WTC11 (cell line): ENCODE results near the gene ADD1. TPM values are rescaled to one million over a fixed set of nuclear protein-coding genes. Genes with fewer than 3 reads are reported as not detected.

Experiments
- ATAC-seq: fragments of 200-7000 bp; cut with Tn5 transposase; 2 replicates; pipeline ENCODE4 v1.10.0; 2021; ENCODE audit warnings: mild to moderate bottlenecking, moderate library complexity
- CTCF ChIA-PET: fragments of 300-600 bp; sonication (Branson Sonifier 250); formaldehyde crosslinking; loops from one replicate; lab custom pipeline; 2021; ENCODE audit warnings: antibody characterized with exemption; lab: Charles Lee
- POLR2A ChIA-PET: fragments of 350-600 bp; sonication (Branson Sonifier 250); formaldehyde crosslinking; loops from one replicate; lab custom pipeline; 2021; ENCODE audit warnings: antibody characterized with exemption; lab: Charles Lee
- DNase-seq: peaks from one replicate; pipeline ENCODE4 v3.0.0; 2021; ENCODE audit warnings: low spot score
- H3K27ac Mint-ChIP-seq: 2 replicates; pipeline ENCODE4 v1.8.0; 2021; ENCODE audit warnings: mixed read lengths
- H3K27me3 Mint-ChIP-seq: 2 replicates; pipeline ENCODE4 v1.8.0; 2021; ENCODE audit warnings: low read depth, mild to moderate bottlenecking, moderate library complexity, mixed read lengths
- H3K36me3 Mint-ChIP-seq: 2 replicates; pipeline ENCODE4 v1.8.0; 2021; ENCODE audit warnings: mixed read lengths
- H3K4me1 Mint-ChIP-seq: 2 replicates; pipeline ENCODE4 v1.8.0; 2022; ENCODE audit warnings: mixed read lengths
- H3K4me3 Mint-ChIP-seq: 2 replicates; pipeline ENCODE4 v1.8.0; 2021; ENCODE audit warnings: mild to moderate bottlenecking, moderate library complexity, mixed read lengths
- H3K9me3 Mint-ChIP-seq: 2 replicates; pipeline ENCODE4 v1.8.0; 2021; ENCODE audit warnings: mixed read lengths
- CBFB ChIP-seq: sonication (generic); formaldehyde crosslinking; IDR thresholded peaks from 2 replicates; pipeline ENCODE4 v1.8.1; 2022; ENCODE audit warnings: mild to moderate bottlenecking, low read depth, missing genetic modification reagents
- ERG ChIP-seq: fragments of 250-450 bp; sonication (Bioruptor Pico); IDR thresholded peaks from 2 replicates; pipeline ENCODE4 v1.8.0; 2021; ENCODE audit warnings: mild to moderate bottlenecking
- GABPB1 ChIP-seq: sonication (generic); formaldehyde crosslinking; IDR thresholded peaks from 2 replicates; pipeline ENCODE4 v1.8.1; 2023; ENCODE audit warnings: mild to moderate bottlenecking, missing genetic modification reagents
- KAT7 ChIP-seq: sonication (generic); formaldehyde crosslinking; IDR thresholded peaks from 2 replicates; pipeline ENCODE4 v1.8.1; 2023; ENCODE audit warnings: missing genetic modification reagents, mild to moderate bottlenecking, borderline replicate concordance
- NFYB ChIP-seq: sonication (generic); formaldehyde crosslinking; conservative IDR thresholded peaks from 2 replicates; pipeline ENCODE4 v1.8.0; 2022; ENCODE audit warnings: low read depth, missing genetic modification reagents
- TEAD1 ChIP-seq: sonication (generic); formaldehyde crosslinking; IDR thresholded peaks from 2 replicates; pipeline ENCODE4 v1.8.0; 2022; ENCODE audit warnings: mild to moderate bottlenecking, missing genetic modification reagents
- TP53 ChIP-seq: sonication (generic); formaldehyde crosslinking; IDR thresholded peaks from 2 replicates; pipeline ENCODE4 v1.8.1; 2023; ENCODE audit warnings: mild to moderate bottlenecking, missing genetic modification reagents
- ZNF121 ChIP-seq: sonication (generic); formaldehyde crosslinking; IDR thresholded peaks from 2 replicates; pipeline ENCODE4 v1.8.0; 2023; ENCODE audit warnings: missing genetic modification reagents
- ZNF317 ChIP-seq: sonication (generic); formaldehyde crosslinking; IDR thresholded peaks from 2 replicates; pipeline ENCODE4 v1.8.1; 2023; ENCODE audit warnings: low read depth, mild to moderate bottlenecking, moderate library complexity, missing genetic modification reagents, borderline replicate concordance
- total RNA-seq: library from RNA; stranded (reverse); gene quantifications from 3 replicates; pipeline ENCODE4 v1.2.3, GENCODE V29; 2021
- TF ChIP-seq, protein P1 (sequence below): sonication (generic); formaldehyde crosslinking; IDR thresholded peaks from 2 replicates; pipeline ENCODE4 v1.8.1; 2023; ENCODE audit warnings: mild to moderate bottlenecking, missing genetic modification reagents, borderline replicate concordance
- TF ChIP-seq, protein P2 (sequence below): sonication (generic); formaldehyde crosslinking; IDR thresholded peaks from 2 replicates; pipeline ENCODE4 v1.8.1; 2022; ENCODE audit warnings: low read depth, missing genetic modification reagents, borderline replicate concordance
- TF ChIP-seq, protein P3 (sequence below): sonication (generic); formaldehyde crosslinking; conservative IDR thresholded peaks from 2 replicates; pipeline ENCODE4 v1.8.1; 2022; ENCODE audit warnings: mild to moderate bottlenecking, missing genetic modification reagents
- TF ChIP-seq, protein P4 (sequence below): sonication (generic); formaldehyde crosslinking; IDR thresholded peaks from 2 replicates; pipeline ENCODE4 v1.8.1; 2022; ENCODE audit warnings: missing genetic modification reagents, borderline replicate concordance
- TF ChIP-seq, protein P5 (sequence below): sonication (generic); formaldehyde crosslinking; IDR thresholded peaks from 2 replicates; pipeline ENCODE4 v1.8.1; 2023; ENCODE audit warnings: mild to moderate bottlenecking, moderate library complexity, missing genetic modification reagents
- TF ChIP-seq, protein P6 (sequence below): fragments of 250-450 bp; sonication (Bioruptor Pico); IDR thresholded peaks from 2 replicates; pipeline ENCODE4 v1.9.0; 2021; ENCODE audit warnings: moderate library complexity, mild to moderate bottlenecking, inconsistent platforms, borderline replicate concordance

The ADD1 gene
- total RNA-seq, 1 experiment from 2014 or later = 178 TPM

GRCh38 chr4:2799971-2800690, 43.5 kb upstream of the ADD1 start:
- TF ChIP-seq CBFB = no peak
- TF ChIP-seq, protein P1, sequence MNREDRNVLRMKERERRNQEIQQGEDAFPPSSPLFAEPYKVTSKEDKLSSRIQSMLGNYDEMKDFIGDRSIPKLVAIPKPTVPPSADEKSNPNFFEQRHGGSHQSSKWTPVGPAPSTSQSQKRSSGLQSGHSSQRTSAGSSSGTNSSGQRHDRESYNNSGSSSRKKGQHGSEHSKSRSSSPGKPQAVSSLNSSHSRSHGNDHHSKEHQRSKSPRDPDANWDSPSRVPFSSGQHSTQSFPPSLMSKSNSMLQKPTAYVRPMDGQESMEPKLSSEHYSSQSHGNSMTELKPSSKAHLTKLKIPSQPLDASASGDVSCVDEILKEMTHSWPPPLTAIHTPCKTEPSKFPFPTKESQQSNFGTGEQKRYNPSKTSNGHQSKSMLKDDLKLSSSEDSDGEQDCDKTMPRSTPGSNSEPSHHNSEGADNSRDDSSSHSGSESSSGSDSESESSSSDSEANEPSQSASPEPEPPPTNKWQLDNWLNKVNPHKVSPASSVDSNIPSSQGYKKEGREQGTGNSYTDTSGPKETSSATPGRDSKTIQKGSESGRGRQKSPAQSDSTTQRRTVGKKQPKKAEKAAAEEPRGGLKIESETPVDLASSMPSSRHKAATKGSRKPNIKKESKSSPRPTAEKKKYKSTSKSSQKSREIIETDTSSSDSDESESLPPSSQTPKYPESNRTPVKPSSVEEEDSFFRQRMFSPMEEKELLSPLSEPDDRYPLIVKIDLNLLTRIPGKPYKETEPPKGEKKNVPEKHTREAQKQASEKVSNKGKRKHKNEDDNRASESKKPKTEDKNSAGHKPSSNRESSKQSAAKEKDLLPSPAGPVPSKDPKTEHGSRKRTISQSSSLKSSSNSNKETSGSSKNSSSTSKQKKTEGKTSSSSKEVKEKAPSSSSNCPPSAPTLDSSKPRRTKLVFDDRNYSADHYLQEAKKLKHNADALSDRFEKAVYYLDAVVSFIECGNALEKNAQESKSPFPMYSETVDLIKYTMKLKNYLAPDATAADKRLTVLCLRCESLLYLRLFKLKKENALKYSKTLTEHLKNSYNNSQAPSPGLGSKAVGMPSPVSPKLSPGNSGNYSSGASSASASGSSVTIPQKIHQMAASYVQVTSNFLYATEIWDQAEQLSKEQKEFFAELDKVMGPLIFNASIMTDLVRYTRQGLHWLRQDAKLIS (CRISPR knock-in tag) = 0 out of 2 replicates have a peak, but pooled peaks have one; percentile 22
- TF ChIP-seq KAT7 (CRISPR knock-in tag) = no peak
- H3K27ac Mint-ChIP-seq = no peak overlapping the region
- no peaks in the 10 kb centered on the region; the same call in 1 of the 2 replicates for H3K27me3 Mint-ChIP-seq
- no peaks in the 10 kb centered on the region for H3K9me3 Mint-ChIP-seq
- H3K36me3 Mint-ChIP-seq = no peaks in the 10 kb centered on the region
- ChIA-PET CTCF (interaction anchor here (1.0 to 2.4 kb wide), 7 partner anchors 12 to 359 kb away, joined by 3 to 10 read pairs (median 3); no protein-coding TSS in a partner anchor), POLR2A (interaction anchor here (1.0 to 1.1 kb wide), 2 partner anchors 8 to 18 kb away, joined by 3 to 4 read pairs; no protein-coding TSS in a partner anchor)
- peaks cover 18% of the 10 kb centered on the region for H3K4me1 Mint-ChIP-seq
- DNase-seq (no peak), ATAC-seq (peak; percentile 5; the same call in 1 of the 2 replicates)
- no peak overlapping the region for H3K4me3 Mint-ChIP-seq

DNA sequence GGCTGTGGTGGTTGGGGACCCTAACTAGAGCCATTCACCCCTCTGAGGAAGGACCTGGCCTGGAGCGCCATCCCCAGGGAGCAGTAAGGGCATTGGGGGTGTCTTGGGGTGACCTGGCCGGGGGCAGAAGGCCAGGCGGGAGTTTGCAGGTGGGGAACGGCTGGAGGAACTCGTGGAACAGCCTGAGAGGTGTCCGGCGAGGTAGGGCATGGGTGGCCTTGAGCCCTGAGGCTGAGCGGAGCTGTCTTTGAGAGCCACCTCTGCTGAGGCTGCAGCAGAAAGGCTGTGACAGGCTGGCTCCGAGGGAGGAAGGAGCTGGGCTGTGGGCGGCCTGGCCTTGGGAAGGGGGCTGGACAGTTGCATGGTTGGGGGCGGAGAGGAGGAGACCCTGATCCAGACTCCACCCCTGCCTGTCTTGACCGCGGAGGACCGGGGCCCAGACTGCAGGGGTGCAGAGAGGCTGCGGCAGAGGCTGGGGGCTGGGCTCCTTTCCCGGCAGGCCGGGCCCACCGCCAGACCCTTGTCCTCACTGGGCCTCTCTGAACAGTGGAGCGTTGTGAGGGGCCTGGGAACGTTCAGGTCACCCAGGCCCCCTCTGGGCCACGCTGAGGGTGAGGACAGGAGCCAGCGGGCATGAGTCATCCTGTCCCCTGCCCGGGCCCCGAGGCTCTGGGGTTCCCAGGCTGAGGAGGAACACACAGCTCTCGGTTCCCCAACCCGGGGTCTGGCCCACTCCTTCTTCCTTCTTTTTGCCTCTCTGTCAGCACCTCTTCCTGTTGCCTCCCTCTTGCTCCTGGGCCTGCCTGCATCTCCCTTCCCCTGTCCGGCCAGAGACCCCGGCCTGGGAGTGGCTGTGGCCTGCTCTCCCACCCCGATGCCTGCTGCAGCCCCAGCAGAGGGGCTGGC, 42.7 kb upstream of the ADD1 start:
- H3K27ac Mint-ChIP-seq = peak overlapping the region; percentile 76
- H3K27me3 Mint-ChIP-seq = no peaks in the 10 kb centered on the region; the same call in 1 of the 2 replicates
- ATAC-seq = peak; percentile 92
- no peaks in the 10 kb centered on the region for H3K36me3 Mint-ChIP-seq
- H3K4me1 Mint-ChIP-seq = peaks cover 18% of the 10 kb centered on the region
- CTCF ChIA-PET = interaction anchor here (1.0 to 2.4 kb wide), 8 partner anchors 11 to 359 kb away, joined by 3 to 10 read pairs (median 4); no protein-coding TSS in a partner anchor
- POLR2A ChIA-PET = interaction anchor here (0.6 to 1.1 kb wide), 4 partner anchors 9 to 31 kb away, joined by 3 to 4 read pairs (median 4); no protein-coding TSS in a partner anchor
- DNase-seq = peak; percentile 79
- H3K4me3 Mint-ChIP-seq = no peak overlapping the region
- H3K9me3 Mint-ChIP-seq = no peaks in the 10 kb centered on the region
- TF ChIP-seq ZNF121 (CRISPR knock-in tag) = peak; percentile 72; the same call in 1 of the 2 replicates
- TF ChIP-seq, protein P2, sequence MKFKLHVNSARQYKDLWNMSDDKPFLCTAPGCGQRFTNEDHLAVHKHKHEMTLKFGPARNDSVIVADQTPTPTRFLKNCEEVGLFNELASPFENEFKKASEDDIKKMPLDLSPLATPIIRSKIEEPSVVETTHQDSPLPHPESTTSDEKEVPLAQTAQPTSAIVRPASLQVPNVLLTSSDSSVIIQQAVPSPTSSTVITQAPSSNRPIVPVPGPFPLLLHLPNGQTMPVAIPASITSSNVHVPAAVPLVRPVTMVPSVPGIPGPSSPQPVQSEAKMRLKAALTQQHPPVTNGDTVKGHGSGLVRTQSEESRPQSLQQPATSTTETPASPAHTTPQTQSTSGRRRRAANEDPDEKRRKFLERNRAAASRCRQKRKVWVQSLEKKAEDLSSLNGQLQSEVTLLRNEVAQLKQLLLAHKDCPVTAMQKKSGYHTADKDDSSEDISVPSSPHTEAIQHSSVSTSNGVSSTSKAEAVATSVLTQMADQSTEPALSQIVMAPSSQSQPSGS (CRISPR knock-in tag) = no peak
- TF ChIP-seq, protein P3, sequence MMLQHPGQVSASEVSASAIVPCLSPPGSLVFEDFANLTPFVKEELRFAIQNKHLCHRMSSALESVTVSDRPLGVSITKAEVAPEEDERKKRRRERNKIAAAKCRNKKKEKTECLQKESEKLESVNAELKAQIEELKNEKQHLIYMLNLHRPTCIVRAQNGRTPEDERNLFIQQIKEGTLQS (CRISPR knock-in tag) = no peak
- TF ChIP-seq ZNF317 (CRISPR knock-in tag) = no peak
- 0 out of 2 replicates have a peak, but pooled peaks have one; percentile 56 for TF ChIP-seq TP53 (CRISPR knock-in tag)
- no peak for TF ChIP-seq TEAD1
- TF ChIP-seq GABPB1 (CRISPR knock-in tag) = peak; percentile 79; the same call in 1 of the 2 replicates
- TF ChIP-seq NFYB (CRISPR knock-in tag) = no peak
- TF ChIP-seq, protein P4, sequence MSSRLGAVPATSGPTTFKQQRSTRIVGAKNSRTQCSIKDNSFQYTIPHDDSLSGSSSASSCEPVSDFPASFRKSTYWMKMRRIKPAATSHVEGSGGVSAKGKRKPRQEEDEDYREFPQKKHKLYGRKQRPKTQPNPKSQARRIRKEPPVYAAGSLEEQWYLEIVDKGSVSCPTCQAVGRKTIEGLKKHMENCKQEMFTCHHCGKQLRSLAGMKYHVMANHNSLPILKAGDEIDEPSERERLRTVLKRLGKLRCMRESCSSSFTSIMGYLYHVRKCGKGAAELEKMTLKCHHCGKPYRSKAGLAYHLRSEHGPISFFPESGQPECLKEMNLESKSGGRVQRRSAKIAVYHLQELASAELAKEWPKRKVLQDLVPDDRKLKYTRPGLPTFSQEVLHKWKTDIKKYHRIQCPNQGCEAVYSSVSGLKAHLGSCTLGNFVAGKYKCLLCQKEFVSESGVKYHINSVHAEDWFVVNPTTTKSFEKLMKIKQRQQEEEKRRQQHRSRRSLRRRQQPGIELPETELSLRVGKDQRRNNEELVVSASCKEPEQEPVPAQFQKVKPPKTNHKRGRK (CRISPR knock-in tag) = no peak
- TF ChIP-seq ERG (CRISPR knock-in tag) = no peak
- TF ChIP-seq, protein P5, sequence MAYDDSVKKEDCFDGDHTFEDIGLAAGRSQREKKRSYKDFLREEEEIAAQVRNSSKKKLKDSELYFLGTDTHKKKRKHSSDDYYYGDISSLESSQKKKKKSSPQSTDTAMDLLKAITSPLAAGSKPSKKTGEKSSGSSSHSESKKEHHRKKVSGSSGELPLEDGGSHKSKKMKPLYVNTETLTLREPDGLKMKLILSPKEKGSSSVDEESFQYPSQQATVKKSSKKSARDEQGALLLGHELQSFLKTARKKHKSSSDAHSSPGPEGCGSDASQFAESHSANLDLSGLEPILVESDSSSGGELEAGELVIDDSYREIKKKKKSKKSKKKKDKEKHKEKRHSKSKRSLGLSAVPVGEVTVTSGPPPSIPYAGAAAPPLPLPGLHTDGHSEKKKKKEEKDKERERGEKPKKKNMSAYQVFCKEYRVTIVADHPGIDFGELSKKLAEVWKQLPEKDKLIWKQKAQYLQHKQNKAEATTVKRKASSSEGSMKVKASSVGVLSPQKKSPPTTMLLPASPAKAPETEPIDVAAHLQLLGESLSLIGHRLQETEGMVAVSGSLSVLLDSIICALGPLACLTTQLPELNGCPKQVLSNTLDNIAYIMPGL (CRISPR knock-in tag) = no peak
- TF ChIP-seq, protein P6, sequence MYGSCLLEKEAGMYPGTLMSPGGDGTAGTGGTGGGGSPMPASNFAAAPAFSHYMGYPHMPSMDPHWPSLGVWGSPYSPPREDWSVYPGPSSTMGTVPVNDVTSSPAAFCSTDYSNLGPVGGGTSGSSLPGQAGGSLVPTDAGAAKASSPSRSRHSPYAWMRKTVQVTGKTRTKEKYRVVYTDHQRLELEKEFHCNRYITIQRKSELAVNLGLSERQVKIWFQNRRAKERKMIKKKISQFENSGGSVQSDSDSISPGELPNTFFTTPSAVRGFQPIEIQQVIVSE (CRISPR knock-in tag) = no peak
